Measurements from ENCODE around the gene SHLD1. TPM values are rescaled to one million over a fixed set of nuclear protein-coding genes. Genes with fewer than 3 reads are reported as not detected.

SHLD1 gene
- total RNA-seq, 1 experiment from 2014 or later: 6.7 TPM

DNA sequence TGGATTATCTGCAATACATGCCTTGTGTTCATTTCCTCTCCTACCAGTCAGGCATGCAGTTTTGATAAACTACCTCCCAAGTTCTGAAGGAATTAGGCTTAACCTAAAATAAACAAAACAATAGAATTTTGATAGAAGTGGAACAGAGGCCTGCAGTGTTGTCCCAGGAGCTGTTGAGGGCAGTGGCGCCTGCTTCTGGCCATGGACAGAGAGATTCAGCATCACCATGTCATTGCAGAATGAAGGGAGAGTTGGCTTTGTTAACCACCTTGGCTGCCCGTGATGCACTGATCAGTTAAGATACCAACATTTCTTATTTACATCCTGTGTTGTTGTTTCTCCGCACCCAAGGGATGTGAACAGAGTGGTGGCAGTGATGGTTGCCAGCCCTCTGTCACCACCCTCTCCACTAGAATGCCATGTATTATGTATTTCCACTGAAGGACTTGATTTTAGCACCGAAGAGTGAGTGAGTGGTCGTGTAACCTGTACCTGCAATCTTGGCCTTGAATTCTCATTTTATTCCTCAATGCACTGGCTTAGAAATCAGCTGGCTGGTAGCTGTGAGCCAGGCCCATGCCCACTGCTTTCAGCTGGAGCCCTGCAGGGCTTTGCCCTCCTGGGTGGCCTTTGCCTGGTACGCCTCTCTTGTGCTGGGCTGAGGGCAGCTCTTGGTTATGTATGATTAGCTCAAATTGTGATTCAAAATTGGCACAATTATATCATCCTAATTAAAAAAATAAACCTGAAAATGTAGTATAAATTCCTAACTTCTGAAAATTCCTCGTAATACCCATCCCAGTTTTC is 56.5 kb downstream of the SHLD1 start:
- Mint-ChIP-seq H3K27ac (peak overlapping the region in 2 of 3 experiments; percentile 17 to 29; a peak in 2 of 7 replicates), H3K27me3 (ENCODE audit: low read depth) (no peaks in the 10 kb centered on the region), H3K4me1 (peaks cover 16 to 21% of the 10 kb centered on the region in 2 experiments), H3K36me3 (ENCODE audit: insufficient read depth in 1 of 3, low read depth in 3 of 3) (no peaks in the 10 kb centered on the region), H3K9me3 (no peaks in the 10 kb centered on the region), H3K4me3 (no peak overlapping the region)
- H3K27ac ChIP-seq (ENCODE audit: insufficient read length, low read depth, low read length): no peak overlapping the region
- no peak overlapping the region for H3K4ac ChIP-seq (ENCODE audit: low read depth, low read length)
- H3K18ac ChIP-seq (ENCODE audit: insufficient read length, low read depth, low read length): no peak overlapping the region
- H3K9me3 ChIP-seq (ENCODE audit: control insufficient read depth, low read depth, low read length): no peaks in the 10 kb centered on the region
- H4K20me1 ChIP-seq (ENCODE audit: control insufficient read depth, insufficient read depth, insufficient read length): no peaks in the 10 kb centered on the region
- DNase-seq: no peak
- no peak overlapping the region for H3K9ac ChIP-seq (ENCODE audit: extremely low read depth, insufficient read length, low read length)
- no peak overlapping the region for H3K56ac ChIP-seq (ENCODE audit: insufficient read length, low read depth, low read length)
- TF ChIP-seq, protein P1, sequence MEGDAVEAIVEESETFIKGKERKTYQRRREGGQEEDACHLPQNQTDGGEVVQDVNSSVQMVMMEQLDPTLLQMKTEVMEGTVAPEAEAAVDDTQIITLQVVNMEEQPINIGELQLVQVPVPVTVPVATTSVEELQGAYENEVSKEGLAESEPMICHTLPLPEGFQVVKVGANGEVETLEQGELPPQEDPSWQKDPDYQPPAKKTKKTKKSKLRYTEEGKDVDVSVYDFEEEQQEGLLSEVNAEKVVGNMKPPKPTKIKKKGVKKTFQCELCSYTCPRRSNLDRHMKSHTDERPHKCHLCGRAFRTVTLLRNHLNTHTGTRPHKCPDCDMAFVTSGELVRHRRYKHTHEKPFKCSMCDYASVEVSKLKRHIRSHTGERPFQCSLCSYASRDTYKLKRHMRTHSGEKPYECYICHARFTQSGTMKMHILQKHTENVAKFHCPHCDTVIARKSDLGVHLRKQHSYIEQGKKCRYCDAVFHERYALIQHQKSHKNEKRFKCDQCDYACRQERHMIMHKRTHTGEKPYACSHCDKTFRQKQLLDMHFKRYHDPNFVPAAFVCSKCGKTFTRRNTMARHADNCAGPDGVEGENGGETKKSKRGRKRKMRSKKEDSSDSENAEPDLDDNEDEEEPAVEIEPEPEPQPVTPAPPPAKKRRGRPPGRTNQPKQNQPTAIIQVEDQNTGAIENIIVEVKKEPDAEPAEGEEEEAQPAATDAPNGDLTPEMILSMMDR (conservative IDR thresholded peaks at IDR 0.05): peak; percentile 58
- no peak overlapping the region for H2BK5ac ChIP-seq (ENCODE audit: insufficient read length, low read length)
- peaks cover 4% of the 10 kb centered on the region; the same call in 1 of the 2 replicates for H3K4me1 ChIP-seq (ENCODE audit: insufficient read depth, low read length)
- H3K4me2 ChIP-seq (ENCODE audit: insufficient read depth, insufficient read length, low read length): no peak overlapping the region
- H3K14ac ChIP-seq (ENCODE audit: insufficient read depth, low read length): no peak overlapping the region
- no peak overlapping the region for H3T11ph ChIP-seq (ENCODE audit: low read length)
- no peaks in the 10 kb centered on the region for H3K23me2 ChIP-seq (ENCODE audit: insufficient read length, low read depth, low read length, poor library complexity, severe bottlenecking)
- no CpG with 5 or more reads among the region's 7 CpGs for WGBS (ENCODE audit: extremely low coverage, insufficient read length, low lambda C conversion rate)
- no peak overlapping the region for H3K23ac ChIP-seq (ENCODE audit: insufficient read length, low read depth, low read length)
- H4K8ac ChIP-seq (replicated peaks; ENCODE audit: insufficient read length, low read depth, low read length): no peak overlapping the region
- no peak overlapping the region for H2AK5ac ChIP-seq (ENCODE audit: insufficient read length, low read length)
- H3K79me2 ChIP-seq (ENCODE audit: insufficient read depth, low read length): no peaks in the 10 kb centered on the region
- H2AFZ ChIP-seq (ENCODE audit: low read length): no peak overlapping the region
- no peaks in the 10 kb centered on the region for H3K79me1 ChIP-seq (ENCODE audit: insufficient read depth, low read depth, low read length, poor library complexity, severe bottlenecking)
- no peak overlapping the region for H2BK20ac ChIP-seq (ENCODE audit: low read depth, low read length, poor library complexity, severe bottlenecking)
- no peak overlapping the region for H2BK15ac ChIP-seq (ENCODE audit: low read depth, low read length)
- H4K91ac ChIP-seq (ENCODE audit: insufficient read length, low read depth, low read length): no peak overlapping the region
- no peak overlapping the region for H2BK12ac ChIP-seq (ENCODE audit: insufficient read length, low read depth, low read length)
- no peak overlapping the region for H2BK120ac ChIP-seq (ENCODE audit: low read depth, low read length, poor library complexity, severe bottlenecking)
- H3K27me3 ChIP-seq (ENCODE audit: insufficient read depth, low read length): no peaks in the 10 kb centered on the region
- H4K5ac ChIP-seq (ENCODE audit: insufficient read length, low read depth, low read length): no peak overlapping the region

All from H9 (cell line).